ENCODE data around the gene ZDHHC1.
A peak's percentile ranks its signal among the peaks of the same experiment; 100 is the strongest.

ZDHHC1 gene

GRCh38 chr16:67412294-67412693, 4.0 kb downstream of the ZDHHC1 start:
- no peak for DNase-seq (ENCODE audit: extremely low read depth, low read depth)
- TF ChIP-seq CTCF (IDR thresholded peaks at IDR 0.05; ENCODE audit: low read depth, low read length, missing control alignments) = no peak
- H3K4me3 ChIP-seq (replicated peaks; ENCODE audit: low read depth, low read length) = no peak overlapping the region

- no peak for DNase-seq (ENCODE audit: extremely low read depth, low read depth)
- no peak for TF ChIP-seq CTCF (IDR thresholded peaks at IDR 0.05; ENCODE audit: low read depth, low read length, missing control alignments)
Measured at GRCh38 chr16:67411339-67411738, 4.9 kb downstream of the ZDHHC1 start.

GRCh38 chr16:67409631-67410030, 6.6 kb downstream of the ZDHHC1 start:
- DNase-seq (ENCODE audit: extremely low read depth, low read depth) = no peak
- H3K4me3 ChIP-seq (replicated peaks; ENCODE audit: low read depth, low read length) = no peak overlapping the region
- no peak for TF ChIP-seq CTCF (IDR thresholded peaks at IDR 0.05; ENCODE audit: low read depth, low read length, missing control alignments)

More at GRCh38 chr16:67411339-67411738, 4.9 kb downstream of the ZDHHC1 start:
- H3K4me3 ChIP-seq (replicated peaks; ENCODE audit: low read depth, low read length) = no peak overlapping the region

GRCh38 chr16:67407788-67408452, 8.4 kb downstream of the ZDHHC1 start:
- no peak overlapping the region for H3K4me3 ChIP-seq (replicated peaks; ENCODE audit: low read depth, low read length)
- no peak for TF ChIP-seq CTCF (IDR thresholded peaks at IDR 0.05; ENCODE audit: low read depth, low read length, missing control alignments)
- no peak for DNase-seq (ENCODE audit: extremely low read depth, low read depth)

- no peak for DNase-seq (ENCODE audit: extremely low read depth, low read depth)
- H3K4me3 ChIP-seq (replicated peaks; ENCODE audit: low read depth, low read length) = no peak overlapping the region
- TF ChIP-seq CTCF (IDR thresholded peaks at IDR 0.05; ENCODE audit: low read depth, low read length, missing control alignments) = no peak
Measured at GRCh38 chr16:67407176-67407787, 9.0 kb downstream of the ZDHHC1 start.

- no peak overlapping the region for H3K4me3 ChIP-seq (replicated peaks; ENCODE audit: low read depth, low read length)
- no peak for TF ChIP-seq CTCF (IDR thresholded peaks at IDR 0.05; ENCODE audit: low read depth, low read length, missing control alignments)
- peak; percentile 92 for DNase-seq (ENCODE audit: extremely low read depth, low read depth)
Measured at GRCh38 chr16:67406111-67406971, 9.9 kb downstream of the ZDHHC1 start.

All from HFF-Myc (cell line).